C4-2B (cell line): Measurements from ENCODE around the gene SLC6A1.

ENCODE experiments used
- CTCF ChIP-seq: fragments of 450-650 bp; conservative IDR thresholded peaks from 2 replicates; pipeline ENCODE4 v1.5.1; 2017; ENCODE audit warnings: mild to moderate bottlenecking
- ZFX ChIP-seq: fragments of 450-650 bp; IDR thresholded peaks from 2 replicates; pipeline ENCODE4 v1.6.1; 2017

DNA sequence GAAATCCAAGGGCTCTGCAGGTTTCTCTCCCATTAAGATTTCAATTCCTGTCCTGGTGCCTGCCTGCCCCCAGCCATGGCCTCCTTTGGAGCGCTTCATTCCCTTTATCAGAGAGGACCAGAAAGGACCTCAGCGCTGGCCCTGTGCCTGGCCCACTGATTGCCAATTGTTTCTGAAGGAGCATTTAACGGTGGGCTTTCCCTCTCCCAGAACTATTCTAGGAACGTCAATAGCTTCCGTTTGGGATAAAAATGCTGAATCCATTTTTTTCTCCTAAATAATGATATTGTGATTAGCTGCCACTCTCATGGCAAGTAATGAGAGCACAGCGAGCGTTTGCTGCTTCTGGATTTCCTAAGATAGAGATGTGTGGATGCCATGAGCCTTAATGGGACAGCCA, 12.2 kb upstream of the SLC6A1 start:
- TF ChIP-seq CTCF, result no peak
- TF ChIP-seq ZFX, result no peak
